Neural progenitor cell (in vitro differentiated cells): ENCODE measurements around the gene GNPTAB.

Experiments
- CTCF ChIP-seq: fragments of 200-600 bp; sonication (generic); IDR thresholded peaks from 2 replicates; pipeline ENCODE4 v1.5.1; 2017; ENCODE audit warnings: antibody characterized with exemption, mild to moderate bottlenecking
- EZH2 ChIP-seq: fragments of 200-600 bp; sonication (generic); IDR thresholded peaks from 2 replicates; pipeline ENCODE4 v1.6.1; 2017; ENCODE audit warnings: antibody characterized with exemption, mild to moderate bottlenecking, moderate library complexity

- TF ChIP-seq CTCF (no peak), EZH2 (no peak)
Observed at GRCh38 chr12:101697197-101697929, 133.4 kb downstream of the GNPTAB start, which contains the start of gene CHPT1.
